GM12892 (cell line): ENCODE measurements around the gene NRXN3.

ENCODE experiments used
- POLR2A ChIP-seq: IDR thresholded peaks from 2 replicates; pipeline ENCODE4 v1.6.1; 2011; ENCODE audit warnings: low read depth, low read length, control low read depth
- POLR2AphosphoS5 ChIP-seq: IDR thresholded peaks from 2 replicates; pipeline ENCODE4 v1.6.1; 2011; ENCODE audit warnings: low read depth, low read length, control low read depth
- TAF1 ChIP-seq: IDR thresholded peaks from 2 replicates; pipeline ENCODE4 v1.6.1; 2011; ENCODE audit warnings: low read depth, mild to moderate bottlenecking, control low read depth, low read length, borderline replicate concordance

DNA sequence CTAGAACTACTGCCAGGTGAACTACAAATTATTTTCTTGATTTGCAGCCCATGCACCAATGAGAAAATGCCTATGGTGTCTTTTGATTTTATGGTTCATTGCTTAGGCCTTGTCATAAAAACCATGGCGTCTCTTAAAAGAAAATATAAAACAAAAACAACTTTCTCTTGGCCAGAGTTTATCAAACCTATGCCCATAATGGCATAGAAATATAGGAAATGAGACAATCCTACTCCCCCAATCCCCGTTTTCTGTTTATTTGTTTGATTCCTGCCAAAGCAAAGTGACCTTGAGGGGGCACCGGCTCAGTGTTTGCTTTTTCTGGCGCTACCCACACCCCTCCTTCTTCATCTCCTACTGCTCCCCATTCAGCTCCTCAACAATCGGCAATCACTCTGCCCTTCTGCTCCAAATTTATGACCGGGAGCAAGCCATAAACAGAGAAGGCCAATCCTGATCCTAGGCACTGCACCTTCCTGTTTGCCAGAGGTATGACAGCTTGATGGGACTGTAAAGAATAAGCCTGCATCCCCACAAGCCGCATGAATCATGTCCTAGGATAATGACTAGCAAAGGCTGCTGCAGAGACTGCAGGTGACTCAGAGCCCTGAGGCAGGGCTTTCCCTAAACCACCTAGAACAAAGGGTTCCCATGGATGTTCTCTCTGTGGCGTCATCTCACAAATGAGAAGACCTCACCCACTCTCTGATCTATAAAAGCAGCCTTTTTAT lies 874.9 kb downstream of the NRXN3 start:
- no peak for TF ChIP-seq POLR2A
- TF ChIP-seq POLR2AphosphoS5, result no peak
- no peak for TF ChIP-seq TAF1
